ENCODE measurements around the gene SPATA2. TPM values are rescaled to one million over a fixed set of nuclear protein-coding genes. Genes with fewer than 3 reads are reported as not detected.
A peak's percentile ranks its signal among the peaks of the same experiment; 100 is the strongest.

Gene SPATA2
- total RNA-seq, 1 donor from 2014 or later = 8.4 TPM

DNA sequence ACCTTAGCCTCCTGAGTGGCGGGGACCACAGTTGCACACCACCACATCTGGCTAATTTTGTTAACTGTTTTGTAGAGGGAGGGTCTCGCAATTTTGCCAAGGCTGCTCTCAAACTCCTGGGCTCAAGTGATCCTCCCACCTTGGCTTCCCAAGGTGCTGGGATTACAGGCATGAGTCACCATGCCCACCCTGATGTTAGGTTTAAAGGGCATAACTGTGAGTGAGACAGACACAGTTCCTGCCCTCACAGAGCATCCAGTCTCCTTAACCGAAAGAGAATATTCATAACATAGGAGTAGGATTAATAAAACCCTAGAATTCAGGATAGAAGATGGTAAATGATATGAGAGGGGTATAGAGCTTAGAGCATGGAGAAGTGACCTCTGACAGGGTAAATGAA lies 3.1 kb upstream of the SPATA2 start:
- H3K4me3 Mint-ChIP-seq (ENCODE audit: unreplicated experiment) = no peak overlapping the region
- peaks cover 11% of the 10 kb centered on the region for H3K4me1 Mint-ChIP-seq (ENCODE audit: unreplicated experiment)
- no peaks in the 10 kb centered on the region for H3K9me3 Mint-ChIP-seq (ENCODE audit: unreplicated experiment)
- peaks cover 4% of the 10 kb centered on the region for H3K27me3 Mint-ChIP-seq (ENCODE audit: unreplicated experiment)
- no peak overlapping the region for H3K27ac Mint-ChIP-seq (ENCODE audit: unreplicated experiment)
- no peak for DNase-seq (ENCODE audit: low spot score)
- TF ChIP-seq, protein P1, sequence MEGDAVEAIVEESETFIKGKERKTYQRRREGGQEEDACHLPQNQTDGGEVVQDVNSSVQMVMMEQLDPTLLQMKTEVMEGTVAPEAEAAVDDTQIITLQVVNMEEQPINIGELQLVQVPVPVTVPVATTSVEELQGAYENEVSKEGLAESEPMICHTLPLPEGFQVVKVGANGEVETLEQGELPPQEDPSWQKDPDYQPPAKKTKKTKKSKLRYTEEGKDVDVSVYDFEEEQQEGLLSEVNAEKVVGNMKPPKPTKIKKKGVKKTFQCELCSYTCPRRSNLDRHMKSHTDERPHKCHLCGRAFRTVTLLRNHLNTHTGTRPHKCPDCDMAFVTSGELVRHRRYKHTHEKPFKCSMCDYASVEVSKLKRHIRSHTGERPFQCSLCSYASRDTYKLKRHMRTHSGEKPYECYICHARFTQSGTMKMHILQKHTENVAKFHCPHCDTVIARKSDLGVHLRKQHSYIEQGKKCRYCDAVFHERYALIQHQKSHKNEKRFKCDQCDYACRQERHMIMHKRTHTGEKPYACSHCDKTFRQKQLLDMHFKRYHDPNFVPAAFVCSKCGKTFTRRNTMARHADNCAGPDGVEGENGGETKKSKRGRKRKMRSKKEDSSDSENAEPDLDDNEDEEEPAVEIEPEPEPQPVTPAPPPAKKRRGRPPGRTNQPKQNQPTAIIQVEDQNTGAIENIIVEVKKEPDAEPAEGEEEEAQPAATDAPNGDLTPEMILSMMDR (IDR thresholded peaks at IDR 0.05; ENCODE audit: unreplicated experiment) = no peak
- no peaks in the 10 kb centered on the region for H3K36me3 Mint-ChIP-seq (ENCODE audit: low read depth, unreplicated experiment)

DNA sequence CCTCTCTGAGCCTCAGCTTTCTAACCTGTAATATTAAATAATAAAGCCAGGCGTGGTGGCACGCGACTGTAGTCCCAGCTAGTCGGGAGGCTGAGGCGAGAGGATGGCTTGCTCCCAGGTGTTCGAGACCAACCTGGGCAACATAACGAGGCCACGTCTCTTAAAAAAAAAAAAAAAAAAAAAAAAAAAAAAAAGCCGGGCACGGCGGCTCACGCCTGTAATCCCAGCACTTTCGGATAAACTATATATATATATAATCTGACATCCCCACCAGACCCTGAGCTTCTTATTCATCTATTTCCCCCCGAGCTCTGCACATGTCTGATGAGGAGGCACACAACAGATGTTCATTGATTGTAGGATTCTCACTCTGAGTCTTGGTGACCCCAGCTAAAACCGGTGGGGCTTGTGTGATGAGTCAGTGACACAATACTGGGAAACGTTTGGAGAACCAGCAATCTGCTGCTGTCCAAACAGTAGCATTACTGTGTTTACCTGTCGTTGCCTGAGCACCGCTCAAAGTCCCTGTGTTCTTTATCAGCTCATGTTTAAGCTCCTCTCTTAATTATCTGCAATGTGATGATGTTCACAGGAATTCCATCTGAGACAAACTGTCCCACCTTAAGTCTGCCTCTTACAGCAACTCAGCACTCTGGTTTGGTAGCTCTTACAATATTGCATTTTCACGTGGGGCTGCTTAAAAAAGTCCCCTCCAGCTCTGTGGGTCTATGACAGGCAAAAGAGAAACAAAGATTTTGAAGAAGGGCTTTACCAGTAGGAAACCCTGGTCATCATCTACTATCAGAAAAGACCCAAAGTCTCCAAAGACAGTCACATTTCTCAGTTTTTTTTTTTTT lies 1.0 kb upstream of the SPATA2 start:
- Mint-ChIP-seq H3K36me3 (ENCODE audit: low read depth, unreplicated experiment) (no peaks in the 10 kb centered on the region), H3K27me3 (ENCODE audit: unreplicated experiment) (peaks cover 4% of the 10 kb centered on the region), H3K27ac (ENCODE audit: unreplicated experiment) (peak overlapping the region; percentile 100), H3K4me3 (ENCODE audit: unreplicated experiment) (peak overlapping the region; percentile 99), H3K9me3 (ENCODE audit: unreplicated experiment) (no peaks in the 10 kb centered on the region), H3K4me1 (ENCODE audit: unreplicated experiment) (peaks cover 11% of the 10 kb centered on the region)
- DNase-seq (ENCODE audit: low spot score) = no peak
- TF ChIP-seq, protein P1 (IDR thresholded peaks at IDR 0.05; ENCODE audit: unreplicated experiment) = no peak

GRCh38 chr20:49915118-49915379 lies 280 bp downstream of the SPATA2 start:
- H3K27ac Mint-ChIP-seq (ENCODE audit: unreplicated experiment) = peak overlapping the region; percentile 88
- peak overlapping the region; percentile 86 for H3K4me3 Mint-ChIP-seq (ENCODE audit: unreplicated experiment)
- peaks cover 11% of the 10 kb centered on the region for H3K4me1 Mint-ChIP-seq (ENCODE audit: unreplicated experiment)
- no peaks in the 10 kb centered on the region for H3K36me3 Mint-ChIP-seq (ENCODE audit: low read depth, unreplicated experiment)
- no peak for DNase-seq (ENCODE audit: low spot score)
- peaks cover 4% of the 10 kb centered on the region for H3K27me3 Mint-ChIP-seq (ENCODE audit: unreplicated experiment)
- H3K9me3 Mint-ChIP-seq (ENCODE audit: unreplicated experiment) = no peaks in the 10 kb centered on the region
- TF ChIP-seq, protein P1 (IDR thresholded peaks at IDR 0.05; ENCODE audit: unreplicated experiment) = no peak

GRCh38 chr20:49914310-49915117 lies 815 bp downstream of the SPATA2 start:
- Mint-ChIP-seq H3K4me3 (ENCODE audit: unreplicated experiment) (peak overlapping the region; percentile 86), H3K27ac (ENCODE audit: unreplicated experiment) (peak overlapping the region; percentile 88), H3K27me3 (ENCODE audit: unreplicated experiment) (peaks cover 4% of the 10 kb centered on the region), H3K36me3 (ENCODE audit: low read depth, unreplicated experiment) (peaks cover 2% of the 10 kb centered on the region), H3K9me3 (ENCODE audit: unreplicated experiment) (no peaks in the 10 kb centered on the region), H3K4me1 (ENCODE audit: unreplicated experiment) (peaks cover 11% of the 10 kb centered on the region)
- TF ChIP-seq, protein P1 (IDR thresholded peaks at IDR 0.05; ENCODE audit: unreplicated experiment) = no peak
- peak; percentile 21 for DNase-seq (ENCODE audit: low spot score)
